Measurements from ENCODE around the gene RGS6.

Gene RGS6

GRCh38 chr14:72523424-72524294, 591.4 kb downstream of the RGS6 start:
- DNase-seq (ENCODE audit: low read depth), result no peak

DNA sequence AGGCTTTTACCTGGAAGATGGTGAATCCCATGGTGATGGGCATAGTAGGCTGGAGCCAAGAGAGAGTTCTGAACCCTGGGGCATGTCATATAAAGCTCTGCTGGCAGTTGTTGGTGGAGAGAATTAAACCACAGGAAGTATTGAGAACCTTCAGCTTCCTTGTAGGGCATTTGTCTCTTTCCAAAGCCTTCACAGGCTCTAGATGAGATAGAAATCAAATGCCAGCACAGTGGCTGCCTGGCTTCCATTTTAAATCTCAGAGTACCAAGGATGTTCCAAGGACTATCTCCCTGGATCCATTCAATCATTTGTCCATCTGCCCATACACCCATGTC, 592.0 kb downstream of the RGS6 start:
- DNase-seq (ENCODE audit: low read depth), result no peak

DNA sequence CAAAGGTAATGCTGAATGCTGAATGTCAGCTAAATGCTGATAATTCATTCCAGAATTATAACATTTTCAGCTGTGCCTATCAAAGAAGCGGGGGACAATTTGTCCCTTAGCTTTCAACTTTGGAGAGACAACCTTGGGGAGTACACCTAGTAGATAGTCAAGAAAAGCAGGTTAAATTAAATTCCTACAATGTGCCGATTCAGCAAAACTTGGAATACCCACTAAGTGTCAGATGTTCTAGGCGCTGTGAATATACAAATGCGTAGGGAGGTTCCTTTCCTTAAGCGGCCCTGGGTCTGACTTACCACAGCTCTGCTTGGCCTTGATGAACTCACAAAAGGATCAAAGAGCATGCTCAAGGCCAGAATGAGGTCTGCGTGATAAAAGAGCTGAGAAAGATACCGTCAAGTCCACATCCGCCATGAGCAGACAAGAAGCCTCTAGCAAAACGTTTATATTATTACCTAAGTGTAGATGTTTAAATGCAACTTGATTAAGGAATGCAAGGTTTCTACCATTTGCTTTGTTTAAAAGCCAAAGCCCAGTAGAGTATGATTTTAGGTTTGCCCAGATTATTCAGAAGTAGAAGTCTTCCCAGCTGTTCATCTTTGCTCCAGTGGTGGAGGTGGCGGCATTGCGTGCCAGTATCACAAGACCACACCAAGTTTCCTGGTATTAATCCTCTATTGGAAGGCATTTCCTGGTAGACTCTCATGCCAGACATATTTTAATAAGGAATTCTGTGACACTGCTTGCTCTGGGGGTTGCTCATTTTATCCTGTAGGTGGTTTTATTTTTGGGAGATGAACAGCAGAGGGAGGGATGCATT, 593.1 kb downstream of the RGS6 start:
- no peak for DNase-seq (ENCODE audit: low read depth)

DNA sequence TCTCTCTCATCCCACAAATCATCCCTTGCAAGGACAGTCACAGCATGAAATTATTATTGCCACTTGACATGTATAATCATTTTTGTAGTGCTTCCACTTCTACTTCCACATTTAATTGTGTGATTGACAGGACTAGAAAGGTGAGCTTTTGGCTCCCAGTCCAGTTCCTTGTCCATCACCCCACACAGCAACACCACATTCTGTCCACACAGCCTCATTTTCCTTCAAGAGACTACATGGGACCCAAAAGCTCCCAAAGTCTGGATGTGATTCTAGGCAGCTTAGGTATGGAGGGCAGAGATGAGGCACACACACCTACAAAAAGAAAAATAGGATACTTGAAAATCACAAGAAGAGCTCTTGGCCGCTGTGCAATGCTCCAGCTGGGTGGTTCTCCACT, 595.4 kb downstream of the RGS6 start:
- DNase-seq (ENCODE audit: low read depth), result no peak

- DNase-seq (ENCODE audit: low read depth), result no peak
Measured at GRCh38 chr14:72528059-72528862, 596.0 kb downstream of the RGS6 start.

GRCh38 chr14:72528863-72529175, 596.6 kb downstream of the RGS6 start:
- no peak for DNase-seq (ENCODE audit: low read depth)

GRCh38 chr14:72532686-72533454, 600.6 kb downstream of the RGS6 start:
- no peak for DNase-seq (ENCODE audit: low read depth)

- DNase-seq (ENCODE audit: low read depth), result no peak
Measured at GRCh38 chr14:72535485-72535884, 603.3 kb downstream of the RGS6 start.

- no peak for DNase-seq (ENCODE audit: low read depth)
Measured at GRCh38 chr14:72538387-72538786, 606.2 kb downstream of the RGS6 start.

GRCh38 chr14:72539661-72540315, 607.6 kb downstream of the RGS6 start:
- DNase-seq (ENCODE audit: low read depth), result no peak

DNA sequence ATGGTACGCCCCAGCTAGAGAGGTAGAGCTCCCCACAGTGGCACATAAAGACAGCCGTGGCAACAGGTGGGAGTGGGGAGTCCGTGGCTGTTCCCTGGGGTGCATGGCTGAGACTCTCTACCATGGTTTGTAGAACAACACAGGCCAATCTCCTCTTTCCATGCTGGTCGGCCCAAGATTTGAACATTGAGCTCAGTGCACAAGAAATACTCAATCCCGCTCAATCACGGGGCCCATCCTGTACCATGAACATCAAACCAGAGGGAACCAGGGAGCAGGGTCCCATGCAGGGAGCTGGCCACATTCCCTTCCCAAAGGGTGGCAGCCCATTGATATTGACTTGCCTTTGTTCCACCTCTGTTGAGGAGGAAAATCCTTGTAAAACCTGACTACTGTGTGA, 608.6 kb downstream of the RGS6 start:
- no peak for DNase-seq (ENCODE audit: low read depth)

DNA sequence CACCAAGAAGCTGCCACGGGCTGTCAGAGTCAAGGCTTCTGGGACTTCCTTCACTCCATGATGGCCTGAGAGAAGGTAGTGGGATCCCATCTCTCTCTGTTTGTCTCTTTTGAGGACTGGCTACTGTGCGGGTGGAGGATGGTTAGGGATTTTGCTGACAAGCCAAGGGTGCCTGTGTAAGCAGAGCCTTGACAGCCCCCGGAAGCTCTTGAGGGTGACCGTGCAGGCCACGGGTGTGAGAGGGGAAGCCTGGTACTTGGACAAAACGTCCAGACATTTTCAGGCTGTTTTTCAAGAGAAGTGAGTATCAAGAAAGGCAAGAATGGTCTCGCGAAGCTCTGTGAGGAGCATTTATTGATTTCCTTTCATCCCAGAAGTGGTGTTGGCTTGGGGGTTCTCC, 609.3 kb downstream of the RGS6 start:
- DNase-seq (ENCODE audit: low read depth), result no peak

DNA sequence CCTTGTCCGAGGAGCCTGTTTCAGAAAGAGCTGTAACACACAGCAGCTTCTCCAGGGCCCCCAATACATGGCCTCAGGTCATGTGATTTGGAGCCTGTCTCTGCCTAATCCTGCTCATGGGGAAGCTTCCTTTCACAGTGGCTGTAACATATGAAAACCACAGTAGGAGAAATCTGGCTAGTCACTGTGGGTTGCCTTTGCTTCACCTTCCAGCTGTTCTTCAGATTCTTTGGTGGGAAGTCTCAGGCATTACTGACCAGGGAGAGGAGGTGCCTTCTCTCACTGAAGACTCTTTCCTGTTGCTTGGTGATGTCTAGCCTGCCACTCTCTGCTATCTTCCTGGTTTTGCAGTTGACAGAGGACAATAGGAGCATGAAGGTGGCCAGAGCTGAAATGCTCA, 611.1 kb downstream of the RGS6 start:
- DNase-seq (ENCODE audit: low read depth), result no peak

- no peak for DNase-seq (ENCODE audit: low read depth)
Measured at GRCh38 chr14:72544615-72545387, 612.6 kb downstream of the RGS6 start.

- DNase-seq (ENCODE audit: low read depth), result no peak
Measured at GRCh38 chr14:72545411-72546311, 613.4 kb downstream of the RGS6 start.

DNA sequence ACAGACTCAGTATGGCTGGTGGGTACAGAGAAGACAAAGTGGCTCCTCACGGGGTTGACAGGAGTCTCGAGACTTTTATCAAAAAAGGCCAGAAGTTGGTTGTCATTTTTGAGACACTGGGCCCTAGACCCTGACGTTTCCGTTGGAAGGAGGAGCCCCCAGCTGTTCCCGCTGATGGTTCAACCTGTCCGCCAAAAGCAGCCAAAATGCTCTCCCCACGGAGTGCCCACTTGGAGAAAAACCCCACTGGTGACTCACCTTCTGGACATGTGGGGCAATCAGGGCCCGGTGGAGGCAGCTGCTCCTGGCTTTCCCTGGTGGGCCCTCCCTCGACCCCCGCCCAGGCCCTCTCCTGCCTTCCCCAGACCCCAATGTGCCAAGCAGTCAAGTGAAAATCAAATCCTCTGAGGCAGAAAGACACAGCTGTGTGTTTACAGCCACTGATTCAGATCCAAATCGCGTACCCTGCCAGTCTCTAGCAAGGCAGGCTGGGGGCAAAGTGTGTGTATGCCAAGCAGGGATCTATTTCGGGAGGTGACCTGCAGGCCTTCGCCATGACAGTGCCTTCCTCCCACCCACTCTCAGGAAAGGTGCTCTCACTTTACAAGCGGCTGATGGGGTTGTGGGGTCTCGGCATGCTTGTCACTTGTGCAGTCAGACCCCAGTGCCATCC, 614.3 kb downstream of the RGS6 start:
- no peak for DNase-seq (ENCODE audit: low read depth)

GRCh38 chr14:72547999-72548398, 615.8 kb downstream of the RGS6 start:
- no peak for DNase-seq (ENCODE audit: low read depth)

DNA sequence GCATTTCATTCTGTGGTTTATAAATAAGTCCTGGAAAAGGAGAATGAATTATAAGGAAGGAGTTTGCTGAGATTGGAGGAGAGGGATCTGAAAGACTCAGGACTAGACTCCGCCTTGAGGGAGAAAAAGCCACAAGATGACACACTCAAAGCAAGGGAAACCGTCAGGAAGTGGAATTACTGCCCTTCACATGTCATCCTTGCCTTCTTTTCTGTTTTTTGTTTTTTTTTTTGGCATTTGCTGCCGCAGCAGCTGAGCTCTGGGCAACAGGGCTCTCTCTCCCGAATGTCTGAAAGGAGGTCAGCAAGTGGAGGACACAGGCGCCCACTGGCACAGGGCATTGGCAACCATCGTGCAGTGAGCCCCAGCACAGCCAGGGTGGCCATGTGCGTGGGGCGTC, 616.8 kb downstream of the RGS6 start:
- no peak for DNase-seq (ENCODE audit: low read depth)

GRCh38 chr14:72549854-72550253, 617.6 kb downstream of the RGS6 start:
- no peak for DNase-seq (ENCODE audit: low read depth)
